ENCODE results near the gene MEGF10.

MEGF10 gene

DNA sequence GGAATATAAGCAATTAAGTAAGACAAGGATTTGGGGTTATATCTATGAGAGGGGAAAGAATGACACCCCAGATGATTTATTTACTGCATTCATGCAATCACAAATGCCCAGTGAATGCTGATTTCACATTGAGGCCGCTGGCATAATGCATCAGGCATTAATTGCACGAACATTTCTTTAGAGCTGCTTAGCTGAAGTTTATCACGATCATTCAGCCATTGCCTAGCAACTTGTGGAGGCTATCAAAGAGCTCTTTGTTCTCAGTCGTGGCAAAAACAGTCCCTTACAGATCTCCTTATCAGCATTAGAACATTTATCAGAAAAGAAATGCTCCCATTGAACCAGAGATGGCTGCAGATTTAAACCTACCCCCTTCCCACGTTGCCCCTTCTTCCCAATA lies 138.2 kb downstream of the MEGF10 start:
- Mint-ChIP-seq H3K27ac (no peak overlapping the region), H3K4me1 (ENCODE audit: low read depth) (no peaks in the 10 kb centered on the region), H3K36me3 (ENCODE audit: low read depth) (no peaks in the 10 kb centered on the region), H3K4me3 (no peak overlapping the region), H3K9me3 (no peaks in the 10 kb centered on the region), H3K27me3 (ENCODE audit: low read depth) (peaks cover 14% of the 10 kb centered on the region)

DNA sequence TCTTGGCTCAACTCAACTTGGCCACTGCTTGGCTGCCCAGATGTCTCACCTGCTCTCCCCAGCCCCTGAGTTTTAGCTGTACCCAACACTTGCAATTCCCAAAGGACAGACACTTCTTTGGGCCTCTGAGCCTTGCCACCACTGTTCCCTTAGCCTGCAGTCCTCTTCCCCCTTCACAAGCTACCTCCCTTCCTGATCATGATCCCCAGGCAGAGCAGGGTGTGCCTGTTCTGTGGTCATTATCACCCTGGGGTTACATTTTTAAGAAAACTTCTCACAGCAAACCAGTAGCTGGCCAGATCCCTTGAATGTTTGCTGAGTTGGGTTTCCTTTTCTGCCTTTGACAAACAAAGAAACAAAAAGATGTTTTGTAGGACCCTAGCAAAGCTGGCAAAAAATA lies 139.3 kb downstream of the MEGF10 start:
- Mint-ChIP-seq H3K27ac (no peak overlapping the region), H3K4me3 (no peak overlapping the region), H3K27me3 (ENCODE audit: low read depth) (peaks cover 12% of the 10 kb centered on the region), H3K36me3 (ENCODE audit: low read depth) (no peaks in the 10 kb centered on the region), H3K4me1 (ENCODE audit: low read depth) (no peaks in the 10 kb centered on the region), H3K9me3 (no peaks in the 10 kb centered on the region)

DNA sequence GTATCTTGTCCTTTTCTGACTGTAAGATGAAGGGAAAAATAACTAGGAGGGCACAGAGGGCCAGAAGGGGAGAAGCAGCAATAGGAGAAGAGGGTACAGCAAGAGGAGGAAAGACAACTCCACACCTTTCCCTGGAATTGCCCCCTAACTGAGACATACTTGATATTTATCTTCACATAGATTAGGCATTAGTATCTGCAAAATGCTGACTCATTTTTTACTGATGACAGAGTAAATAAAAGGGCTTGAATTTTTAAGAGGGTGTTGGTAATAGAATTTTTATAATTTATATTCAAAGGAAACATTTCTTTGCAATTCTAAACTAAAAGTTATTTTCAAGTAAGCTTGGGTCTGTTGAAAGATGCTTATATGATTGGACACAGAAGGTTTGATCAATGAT lies 140.0 kb downstream of the MEGF10 start:
- H3K27me3 Mint-ChIP-seq (ENCODE audit: low read depth): peaks cover 12% of the 10 kb centered on the region

DNA sequence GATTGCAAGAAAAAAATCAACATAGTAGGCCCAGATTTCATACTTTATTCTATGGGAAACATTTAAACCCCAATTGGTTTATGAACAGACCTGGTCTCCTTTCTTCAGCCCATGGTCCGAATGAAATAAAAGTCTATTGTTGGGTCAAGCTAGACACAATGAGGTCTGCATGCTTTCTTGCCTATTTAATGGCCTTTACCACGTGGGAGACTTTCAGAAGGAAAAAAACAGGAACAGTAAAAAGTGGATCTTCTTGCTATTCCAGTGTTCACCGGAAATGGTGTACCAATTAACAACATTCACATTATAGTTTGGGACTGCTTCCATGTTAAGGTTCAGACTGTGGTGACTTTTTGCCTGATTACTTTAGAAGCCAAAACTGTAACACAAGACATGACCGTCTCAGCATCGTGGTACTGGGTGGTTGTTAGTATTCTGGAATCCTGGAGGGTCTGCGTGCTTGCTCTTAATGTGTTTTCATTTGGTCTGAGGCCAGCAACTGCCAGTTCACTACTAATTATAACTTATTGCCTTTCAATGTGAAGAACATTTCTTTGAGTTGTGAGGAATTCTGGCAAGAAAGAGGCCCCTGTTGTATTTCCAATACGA lies 141.5 kb downstream of the MEGF10 start:
- H3K27me3 Mint-ChIP-seq (ENCODE audit: low read depth): peaks cover 14% of the 10 kb centered on the region
- H3K9me3 Mint-ChIP-seq: no peaks in the 10 kb centered on the region
- H3K4me3 Mint-ChIP-seq: no peak overlapping the region
- no peak overlapping the region for H3K27ac Mint-ChIP-seq
- H3K4me1 Mint-ChIP-seq (ENCODE audit: low read depth): no peaks in the 10 kb centered on the region
- H3K36me3 Mint-ChIP-seq (ENCODE audit: low read depth): no peaks in the 10 kb centered on the region

More for the DNA sequence above, 140.0 kb downstream of the MEGF10 start:
- no peak overlapping the region for H3K27ac Mint-ChIP-seq
- H3K4me3 Mint-ChIP-seq: no peak overlapping the region
- no peaks in the 10 kb centered on the region for H3K9me3 Mint-ChIP-seq
- H3K4me1 Mint-ChIP-seq (ENCODE audit: low read depth): no peaks in the 10 kb centered on the region
- no peaks in the 10 kb centered on the region for H3K36me3 Mint-ChIP-seq (ENCODE audit: low read depth)

DNA sequence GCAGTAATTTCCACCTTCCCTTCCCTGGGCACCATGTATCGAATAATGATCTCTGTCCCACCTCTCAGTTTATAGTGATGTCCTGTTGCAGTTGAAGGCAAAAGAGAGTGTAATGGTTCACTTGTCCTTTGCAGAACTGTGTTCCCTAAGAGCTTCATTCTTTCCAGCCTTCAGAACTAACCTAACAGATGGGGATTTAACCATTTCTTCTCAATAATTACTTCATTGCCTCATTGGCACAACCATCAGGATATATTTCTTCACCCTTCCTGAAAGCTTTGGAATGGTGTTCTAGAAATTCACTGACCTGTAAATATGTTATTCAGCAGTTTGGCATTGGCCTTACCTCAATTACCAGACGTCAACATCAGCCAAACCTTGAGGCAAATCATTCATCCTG lies 142.9 kb downstream of the MEGF10 start:
- peaks cover 14% of the 10 kb centered on the region for H3K27me3 Mint-ChIP-seq (ENCODE audit: low read depth)
- no peaks in the 10 kb centered on the region for H3K36me3 Mint-ChIP-seq (ENCODE audit: low read depth)
- H3K4me1 Mint-ChIP-seq (ENCODE audit: low read depth): no peaks in the 10 kb centered on the region
- no peaks in the 10 kb centered on the region for H3K9me3 Mint-ChIP-seq
- H3K27ac Mint-ChIP-seq: no peak overlapping the region
- H3K4me3 Mint-ChIP-seq: no peak overlapping the region

DNA sequence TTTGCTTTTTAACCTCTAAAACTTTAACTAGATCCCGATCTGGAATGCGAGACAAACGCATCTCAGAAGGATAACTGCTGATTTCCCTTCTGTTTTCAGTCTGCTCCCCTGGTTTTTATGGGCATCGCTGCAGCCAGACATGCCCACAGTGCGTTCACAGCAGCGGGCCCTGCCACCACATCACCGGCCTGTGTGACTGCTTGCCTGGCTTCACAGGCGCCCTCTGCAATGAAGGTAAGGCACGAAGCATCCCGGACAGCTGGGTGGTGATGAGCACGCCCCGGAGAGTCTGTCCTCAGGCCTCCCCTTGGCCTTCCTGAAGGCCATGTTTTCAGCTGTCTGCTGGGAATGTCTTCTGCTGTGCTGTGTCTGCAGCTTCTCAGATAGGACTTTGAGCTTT lies 144.0 kb downstream of the MEGF10 start:
- peaks cover 13% of the 10 kb centered on the region for H3K27me3 Mint-ChIP-seq (ENCODE audit: low read depth)
- H3K4me3 Mint-ChIP-seq: no peak overlapping the region
- H3K36me3 Mint-ChIP-seq (ENCODE audit: low read depth): no peaks in the 10 kb centered on the region
- H3K4me1 Mint-ChIP-seq (ENCODE audit: low read depth): no peaks in the 10 kb centered on the region
- no peak overlapping the region for H3K27ac Mint-ChIP-seq
- H3K9me3 Mint-ChIP-seq: no peaks in the 10 kb centered on the region

DNA sequence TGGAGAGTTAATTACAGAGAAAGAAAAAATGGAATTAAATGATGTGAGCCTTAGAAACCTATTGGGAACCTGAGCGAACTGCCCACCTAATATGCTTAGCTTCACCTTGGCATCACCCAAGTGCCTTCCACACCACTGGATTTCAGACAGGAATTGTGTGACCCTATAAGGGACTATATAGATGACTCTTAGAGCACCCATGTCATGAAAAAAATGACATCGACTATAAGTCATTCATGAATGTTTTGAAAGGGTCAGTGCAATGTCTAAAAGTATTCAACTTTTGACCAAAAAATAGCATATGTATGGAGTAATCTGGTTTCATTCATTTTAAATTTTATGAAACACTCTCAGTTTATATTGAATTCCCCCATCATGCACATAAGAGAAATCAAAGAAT lies 145.2 kb downstream of the MEGF10 start:
- Mint-ChIP-seq H3K9me3 (no peaks in the 10 kb centered on the region), H3K4me1 (ENCODE audit: low read depth) (no peaks in the 10 kb centered on the region), H3K4me3 (no peak overlapping the region), H3K27ac (no peak overlapping the region), H3K36me3 (ENCODE audit: low read depth) (no peaks in the 10 kb centered on the region), H3K27me3 (ENCODE audit: low read depth) (peaks cover 7% of the 10 kb centered on the region)

DNA sequence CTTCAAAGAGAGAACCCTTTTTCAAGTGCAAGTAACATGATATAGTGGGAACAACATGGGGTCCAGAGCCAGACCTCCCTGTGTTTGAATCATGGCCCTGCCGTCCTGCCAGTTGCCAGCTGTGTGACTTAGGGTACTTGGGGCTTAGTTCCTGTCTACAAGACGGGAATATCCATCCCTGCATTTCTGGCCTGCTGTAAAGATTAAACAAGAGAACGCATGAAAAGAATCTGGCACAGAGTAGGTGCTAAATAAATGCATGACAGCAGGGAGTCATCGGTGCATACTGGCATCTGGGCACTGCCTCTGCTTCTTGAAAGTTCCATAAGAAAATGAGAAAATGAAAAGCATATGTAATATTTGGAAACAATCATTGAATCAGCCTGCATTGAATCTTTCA lies 149.0 kb downstream of the MEGF10 start:
- Mint-ChIP-seq H3K27me3 (ENCODE audit: low read depth) (peaks cover 3% of the 10 kb centered on the region), H3K36me3 (ENCODE audit: low read depth) (no peaks in the 10 kb centered on the region), H3K4me1 (ENCODE audit: low read depth) (no peaks in the 10 kb centered on the region), H3K27ac (no peak overlapping the region), H3K9me3 (no peaks in the 10 kb centered on the region), H3K4me3 (no peak overlapping the region)

DNA sequence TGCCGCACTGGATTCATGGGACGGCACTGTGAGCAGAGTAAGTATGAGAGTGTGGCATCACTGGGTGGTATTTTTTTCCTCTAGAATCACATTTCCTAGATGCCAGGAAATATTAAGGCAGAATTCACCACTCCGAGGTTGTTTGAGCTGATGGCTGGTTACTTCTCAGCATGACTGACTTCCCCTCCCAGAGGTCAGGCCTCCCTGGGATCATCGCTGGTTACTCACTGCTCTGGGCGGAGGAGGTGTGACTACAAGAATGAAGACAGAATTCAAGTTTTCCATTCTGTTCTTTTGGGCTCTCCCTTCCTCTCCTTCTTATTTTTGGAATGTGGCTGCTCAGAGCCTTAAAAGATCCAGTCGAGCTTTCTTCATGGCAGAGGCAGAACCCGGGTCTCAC lies 150.2 kb downstream of the MEGF10 start:
- no peaks in the 10 kb centered on the region for H3K9me3 Mint-ChIP-seq
- H3K27me3 Mint-ChIP-seq (ENCODE audit: low read depth): peaks cover 3% of the 10 kb centered on the region
- no peak overlapping the region for H3K4me3 Mint-ChIP-seq
- H3K36me3 Mint-ChIP-seq (ENCODE audit: low read depth): no peaks in the 10 kb centered on the region
- H3K27ac Mint-ChIP-seq: no peak overlapping the region
- H3K4me1 Mint-ChIP-seq (ENCODE audit: low read depth): no peaks in the 10 kb centered on the region

DNA sequence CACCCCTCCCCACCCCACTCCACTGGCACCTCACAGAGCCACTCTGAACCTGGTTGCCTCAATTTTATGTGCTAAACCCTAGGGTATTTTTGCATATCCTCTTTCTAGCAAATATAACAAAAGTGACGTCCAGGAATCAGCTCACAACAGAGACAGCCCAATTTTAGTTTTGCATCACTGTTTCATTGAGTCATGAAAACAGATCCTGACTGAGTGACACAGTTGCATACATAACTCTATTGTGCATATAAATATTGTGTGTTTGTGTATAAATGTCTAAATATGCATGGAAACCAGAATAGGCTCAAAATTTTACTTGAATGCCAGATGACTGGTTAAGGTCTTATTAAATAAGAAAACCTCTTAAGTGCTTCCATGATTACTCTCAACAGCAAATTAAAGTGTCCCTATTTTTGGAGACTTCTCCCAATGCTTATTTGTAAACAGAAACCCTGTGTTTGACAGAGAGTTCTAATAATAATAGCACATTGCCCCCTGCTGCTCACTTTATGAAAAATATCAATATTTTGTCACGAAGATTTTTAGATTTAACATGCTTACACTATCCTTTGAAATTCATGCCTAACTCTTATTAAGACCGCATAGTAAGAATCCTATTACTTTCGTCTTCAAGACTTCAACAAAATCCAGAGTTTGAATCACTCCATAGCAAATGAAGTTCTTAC lies 151.3 kb downstream of the MEGF10 start:
- no peak overlapping the region for H3K4me3 Mint-ChIP-seq
- H3K27ac Mint-ChIP-seq: no peak overlapping the region
- H3K27me3 Mint-ChIP-seq (ENCODE audit: low read depth): no peaks in the 10 kb centered on the region
- H3K4me1 Mint-ChIP-seq (ENCODE audit: low read depth): no peaks in the 10 kb centered on the region
- no peaks in the 10 kb centered on the region for H3K36me3 Mint-ChIP-seq (ENCODE audit: low read depth)
- H3K9me3 Mint-ChIP-seq: no peaks in the 10 kb centered on the region

DNA sequence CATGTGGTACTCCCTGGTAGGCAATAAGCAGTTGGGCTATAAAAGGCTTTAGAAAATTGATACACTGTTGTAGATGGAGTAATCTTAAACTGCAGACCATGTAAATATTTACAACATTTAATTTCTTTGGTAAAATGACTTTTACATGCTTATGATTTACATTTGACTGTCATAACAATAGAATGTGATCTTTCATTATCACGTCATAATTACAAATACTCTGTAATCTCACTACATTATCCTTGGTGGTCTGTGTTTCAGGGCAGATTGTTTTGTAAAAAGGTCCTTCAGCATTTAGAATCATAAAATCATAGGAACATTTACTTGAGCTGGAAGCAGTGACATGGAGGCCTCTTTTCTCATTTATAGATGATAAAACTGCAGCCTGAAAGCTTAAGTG lies 153.6 kb downstream of the MEGF10 start:
- Mint-ChIP-seq H3K4me3 (no peak overlapping the region), H3K9me3 (no peaks in the 10 kb centered on the region), H3K36me3 (ENCODE audit: low read depth) (no peaks in the 10 kb centered on the region), H3K4me1 (ENCODE audit: low read depth) (no peaks in the 10 kb centered on the region), H3K27me3 (ENCODE audit: low read depth) (no peaks in the 10 kb centered on the region), H3K27ac (no peak overlapping the region)

DNA sequence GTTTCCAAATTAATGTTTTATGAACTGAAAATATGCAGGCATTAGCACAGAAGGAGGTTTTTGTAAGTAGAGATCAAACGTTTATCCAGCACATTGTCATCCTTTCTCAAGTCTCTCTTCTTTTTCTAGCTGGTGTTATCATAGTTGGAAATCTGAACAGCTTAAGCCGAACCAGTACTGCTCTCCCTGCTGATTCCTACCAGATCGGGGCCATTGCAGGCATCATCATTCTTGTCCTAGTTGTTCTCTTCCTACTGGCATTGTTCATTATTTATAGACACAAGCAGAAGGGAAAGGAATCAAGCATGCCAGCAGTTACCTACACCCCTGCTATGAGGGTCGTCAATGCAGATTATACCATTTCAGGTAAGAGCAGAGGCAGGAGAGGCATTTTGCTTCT lies 154.7 kb downstream of the MEGF10 start:
- Mint-ChIP-seq H3K36me3 (ENCODE audit: low read depth) (no peaks in the 10 kb centered on the region), H3K4me3 (no peak overlapping the region), H3K27me3 (ENCODE audit: low read depth) (no peaks in the 10 kb centered on the region), H3K4me1 (ENCODE audit: low read depth) (no peaks in the 10 kb centered on the region), H3K27ac (no peak overlapping the region), H3K9me3 (no peaks in the 10 kb centered on the region)

DNA sequence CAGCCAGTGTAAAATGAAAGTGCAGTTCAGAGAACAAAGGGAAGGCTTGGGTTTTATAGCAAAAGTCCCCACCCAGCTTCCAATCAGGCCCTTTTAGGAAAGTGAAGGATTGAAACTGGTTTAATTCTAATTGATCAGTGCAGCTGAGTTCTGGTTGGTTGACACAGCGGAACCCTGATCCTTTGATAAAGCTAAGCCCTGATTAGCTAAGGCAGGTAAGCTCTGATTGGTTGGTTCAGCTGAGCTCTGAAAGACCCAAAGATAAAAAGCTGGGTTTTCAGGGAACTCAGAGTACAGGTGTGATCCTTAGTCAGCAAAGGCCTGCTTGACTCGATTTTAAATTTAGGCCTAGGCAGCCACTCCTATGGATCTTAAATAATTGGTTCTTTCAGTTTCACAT lies 156.0 kb downstream of the MEGF10 start:
- Mint-ChIP-seq H3K27me3 (ENCODE audit: low read depth) (no peaks in the 10 kb centered on the region), H3K9me3 (no peaks in the 10 kb centered on the region), H3K4me1 (ENCODE audit: low read depth) (no peaks in the 10 kb centered on the region), H3K36me3 (ENCODE audit: low read depth) (no peaks in the 10 kb centered on the region), H3K4me3 (no peak overlapping the region), H3K27ac (no peak overlapping the region)

DNA sequence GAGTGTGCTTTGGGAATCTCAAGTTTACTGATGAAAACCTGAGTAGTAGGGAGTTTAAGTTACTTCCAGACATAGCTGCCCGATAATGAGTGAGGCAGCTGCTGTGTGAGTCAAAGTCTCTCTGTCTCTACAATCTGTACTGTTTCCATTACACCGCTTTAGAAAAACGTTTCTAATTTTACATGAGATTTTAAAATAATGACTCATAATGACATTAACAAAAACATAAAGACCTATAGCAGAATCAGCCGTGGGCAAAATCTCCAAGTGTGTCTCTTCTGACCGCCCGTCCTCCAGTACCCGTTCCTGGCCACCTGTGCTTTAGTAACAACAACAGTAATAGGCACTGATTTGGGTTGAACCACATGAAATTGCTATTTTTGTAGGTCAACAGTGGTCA lies 157.2 kb downstream of the MEGF10 start:
- no peaks in the 10 kb centered on the region for H3K27me3 Mint-ChIP-seq (ENCODE audit: low read depth)
- no peaks in the 10 kb centered on the region for H3K36me3 Mint-ChIP-seq (ENCODE audit: low read depth)
- no peaks in the 10 kb centered on the region for H3K9me3 Mint-ChIP-seq
- H3K4me3 Mint-ChIP-seq: no peak overlapping the region
- H3K4me1 Mint-ChIP-seq (ENCODE audit: low read depth): no peaks in the 10 kb centered on the region
- H3K27ac Mint-ChIP-seq: no peak overlapping the region

DNA sequence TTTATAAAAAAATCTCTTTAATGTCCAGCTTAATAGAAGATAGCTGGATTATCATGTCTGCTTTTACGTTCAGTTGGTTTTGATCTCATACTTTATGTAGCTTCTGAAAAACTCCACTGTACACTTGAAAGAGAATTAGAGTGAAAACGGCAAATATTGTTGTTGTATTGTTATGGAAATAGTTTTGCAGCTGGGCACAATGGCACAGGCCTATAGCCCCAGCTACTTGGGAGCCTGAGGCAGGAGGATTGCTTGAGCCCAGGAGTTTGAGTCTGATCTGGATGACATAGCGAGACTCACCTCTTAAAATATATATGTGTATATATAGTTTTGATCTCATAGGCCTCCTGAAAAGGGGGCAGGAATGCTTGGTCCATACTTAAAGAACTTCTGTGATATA lies 159.4 kb downstream of the MEGF10 start:
- Mint-ChIP-seq H3K4me3 (no peak overlapping the region), H3K27ac (no peak overlapping the region), H3K27me3 (ENCODE audit: low read depth) (no peaks in the 10 kb centered on the region), H3K9me3 (no peaks in the 10 kb centered on the region), H3K36me3 (ENCODE audit: low read depth) (no peaks in the 10 kb centered on the region), H3K4me1 (ENCODE audit: low read depth) (no peaks in the 10 kb centered on the region)

DNA sequence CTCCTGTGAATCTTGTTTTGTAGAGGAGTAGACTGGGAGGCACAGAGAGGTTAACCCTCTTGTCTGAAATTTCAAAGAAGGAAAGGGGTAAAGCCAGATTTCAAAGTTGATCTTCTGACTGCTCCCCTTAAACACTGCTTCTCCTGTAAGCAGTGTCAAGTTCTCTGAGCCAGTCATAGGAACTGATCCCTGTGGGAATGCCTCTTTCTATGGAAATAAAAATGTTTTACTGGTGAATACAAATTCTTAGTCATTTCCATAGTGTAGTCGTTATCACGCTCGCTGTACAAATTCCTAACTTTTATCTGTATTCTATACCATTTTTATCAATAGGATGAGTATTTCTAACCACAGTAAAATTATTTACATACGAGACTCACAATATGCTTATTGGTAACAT lies 160.5 kb downstream of the MEGF10 start:
- no peaks in the 10 kb centered on the region for H3K4me1 Mint-ChIP-seq (ENCODE audit: low read depth)
- H3K27me3 Mint-ChIP-seq (ENCODE audit: low read depth): no peaks in the 10 kb centered on the region
- H3K27ac Mint-ChIP-seq: no peak overlapping the region
- no peaks in the 10 kb centered on the region for H3K9me3 Mint-ChIP-seq
- no peak overlapping the region for H3K4me3 Mint-ChIP-seq
- H3K36me3 Mint-ChIP-seq (ENCODE audit: low read depth): no peaks in the 10 kb centered on the region
